Smooth muscle cell of the brain vasculature (primary cell): Measurements from ENCODE around the gene SYNC.
A peak's percentile ranks its signal among the peaks of the same experiment; 100 is the strongest.
"Not testable (repeated sequence)": the region's sequence is repeated elsewhere in the genome, so short reads cannot be mapped to it uniquely, and the experiment has no call there.

ENCODE experiments used
- DNase-seq: peaks from one replicate; pipeline ENCODE4 v3.0.0-alpha.2; 2012; ENCODE audit warnings: low read depth, low spot score

The SYNC gene

GRCh38 chr1:32693455-32694174, 9.0 kb downstream of the SYNC start:
- DNase-seq, result no peak

- no peak for DNase-seq
These were observed 16.2 kb downstream of the SYNC start for GRCh38 chr1:32686387-32686786.

- no peak for DNase-seq
These were observed 17.1 kb downstream of the SYNC start for GRCh38 chr1:32685498-32685897.

- no peak for DNase-seq
These were observed 18.3 kb downstream of the SYNC start for GRCh38 chr1:32684167-32684811.

- no peak for DNase-seq
These were observed 19.2 kb downstream of the SYNC start for GRCh38 chr1:32683397-32683796.

- DNase-seq, result no peak
These were observed 20.6 kb downstream of the SYNC start for GRCh38 chr1:32681999-32682398.

- no peak for DNase-seq
These were observed 21.1 kb downstream of the SYNC start for GRCh38 chr1:32681509-32681908.

GRCh38 chr1:32680642-32681041, 21.9 kb downstream of the SYNC start:
- no peak for DNase-seq

GRCh38 chr1:32679993-32680392, 22.6 kb downstream of the SYNC start:
- DNase-seq, result not testable (repeated sequence)

- DNase-seq, result no peak
These were observed 25.6 kb downstream of the SYNC start for GRCh38 chr1:32676945-32677344.

GRCh38 chr1:32668716-32669115, 33.9 kb downstream of the SYNC start:
- not testable (repeated sequence) for DNase-seq

- no peak for DNase-seq
These were observed 35.5 kb downstream of the SYNC start for GRCh38 chr1:32666901-32667566.

GRCh38 chr1:32665915-32666314, 36.7 kb downstream of the SYNC start:
- no peak for DNase-seq

- DNase-seq, result no peak
These were observed 43.0 kb downstream of the SYNC start for GRCh38 chr1:32659581-32659980.

- DNase-seq, result no peak
These were observed 50.2 kb downstream of the SYNC start for GRCh38 chr1:32652244-32652962.

- DNase-seq, result no peak
These were observed 51.0 kb downstream of the SYNC start for GRCh38 chr1:32651461-32652073.

GRCh38 chr1:32650752-32651460, 51.7 kb downstream of the SYNC start, which contains the start of gene RBBP4:
Gene RBBP4, plus strand, starts transcription at chr1:32651208. Its CDS starts 99 bp downstream, at chr1:32651307.
- DNase-seq, result peak; percentile 93

- DNase-seq, result peak; percentile 82
These were observed 52.3 kb downstream of the SYNC start, which contains the start of gene ZBTB8OS for GRCh38 chr1:32650248-32650751. Gene ZBTB8OS, minus strand, starts transcription at chr1:32650550. Its CDS starts 21 bp downstream, at chr1:32650529.

GRCh38 chr1:32647308-32648134, 55.0 kb downstream of the SYNC start:
- DNase-seq, result no peak

- DNase-seq, result no peak
These were observed 58.1 kb downstream of the SYNC start for GRCh38 chr1:32644426-32644825.
